ENCODE results near the gene IPO4.

GRCh38 chr14:24184104-24184970 lies 4.3 kb downstream of the IPO4 start:
- TF ChIP-seq CTCF (IDR thresholded peaks at IDR 0.05) (no peak), POLR2A (IDR thresholded peaks at IDR 0.05) (no peak), POLR2AphosphoS5 (IDR thresholded peaks at IDR 0.05) (no peak)

All from suprapubic skin (tissue), 4 donors.